NCI-H226 (cell line): ENCODE results near the gene RHO.

ENCODE experiments used
- DNase-seq: peaks from one replicate; pipeline ENCODE4 v3.0.0-alpha.2; 2015

Gene RHO

DNA sequence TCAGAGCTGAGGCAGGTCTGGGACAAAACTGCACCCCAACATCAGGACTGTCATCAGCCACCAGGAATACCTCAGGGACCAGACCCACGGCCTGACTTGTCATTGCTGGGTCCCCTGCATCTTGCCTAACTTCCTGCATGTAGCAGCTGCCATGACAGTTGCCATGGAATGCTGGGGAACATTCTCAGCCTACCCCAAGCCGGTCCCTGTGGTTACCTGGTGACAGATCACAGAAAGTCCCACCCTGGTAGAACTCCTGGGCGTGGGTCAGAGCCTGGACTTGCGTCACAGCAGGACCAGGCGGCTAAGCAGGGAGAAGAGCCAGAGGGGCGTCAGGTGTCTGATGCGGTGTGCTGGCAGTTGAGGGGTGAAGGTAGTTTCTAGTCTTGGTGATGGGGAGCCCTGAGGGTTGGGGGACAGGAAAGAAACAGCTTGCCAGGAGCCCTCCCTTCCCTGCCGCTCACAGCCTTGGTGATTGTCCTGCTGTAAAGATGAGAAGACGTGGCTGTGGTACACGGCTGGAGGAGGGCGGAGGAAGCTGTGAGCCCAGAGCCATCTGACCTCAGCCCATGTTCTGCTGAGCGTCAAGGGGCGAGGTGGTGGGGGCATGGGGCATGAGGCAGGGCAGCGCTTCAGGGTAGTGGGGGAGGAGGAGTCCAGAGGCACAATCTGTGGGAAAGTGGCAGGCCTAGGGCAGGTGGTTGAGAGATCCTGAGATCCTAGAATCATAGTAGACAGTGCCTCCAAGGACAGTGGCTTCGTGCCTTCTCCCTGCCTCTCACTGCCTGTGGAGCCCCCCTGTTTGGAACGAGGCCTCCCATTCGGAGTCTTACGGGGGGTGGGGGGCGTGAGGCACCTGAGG is 19.9 kb downstream of the RHO start:
- no peak for DNase-seq

DNA sequence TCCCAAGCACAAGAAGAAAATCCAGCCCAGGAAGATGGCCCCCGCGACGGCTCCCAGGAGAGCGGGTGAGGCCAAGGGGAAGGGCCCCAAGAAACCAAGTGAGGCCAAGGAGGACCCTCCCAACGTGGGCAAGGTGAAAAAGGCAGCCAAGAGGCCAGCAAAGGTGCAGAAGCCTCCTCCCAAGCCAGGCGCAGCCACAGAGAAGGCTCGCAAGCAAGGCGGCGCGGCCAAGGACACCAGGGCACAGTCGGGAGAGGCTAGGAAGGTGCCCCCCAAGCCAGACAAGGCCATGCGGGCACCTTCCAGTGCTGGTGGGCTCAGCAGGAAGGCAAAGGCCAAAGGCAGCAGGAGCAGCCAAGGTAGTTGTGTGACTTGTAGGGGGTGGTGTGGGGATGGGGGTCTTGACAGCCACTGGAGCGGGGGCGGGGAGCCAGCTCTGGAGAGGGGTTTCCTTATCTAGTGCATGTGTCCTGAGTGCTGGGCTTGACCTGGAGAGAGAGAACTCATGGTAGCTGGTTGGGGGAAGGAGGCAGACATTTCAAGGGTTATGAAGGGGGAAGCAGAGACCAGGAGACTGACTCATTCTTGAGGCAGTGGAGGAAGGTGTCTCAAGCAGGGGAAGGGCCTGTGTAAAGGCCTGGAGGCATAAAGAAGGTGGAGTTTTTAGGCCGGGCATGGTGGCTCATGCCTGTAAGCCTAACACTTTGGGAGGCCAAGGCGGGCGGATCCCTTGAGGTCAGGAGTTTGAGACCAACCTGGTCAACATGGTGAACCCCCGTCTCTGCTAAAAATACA is 20.8 kb downstream of the RHO start:
- peak; percentile 79 for DNase-seq

DNA sequence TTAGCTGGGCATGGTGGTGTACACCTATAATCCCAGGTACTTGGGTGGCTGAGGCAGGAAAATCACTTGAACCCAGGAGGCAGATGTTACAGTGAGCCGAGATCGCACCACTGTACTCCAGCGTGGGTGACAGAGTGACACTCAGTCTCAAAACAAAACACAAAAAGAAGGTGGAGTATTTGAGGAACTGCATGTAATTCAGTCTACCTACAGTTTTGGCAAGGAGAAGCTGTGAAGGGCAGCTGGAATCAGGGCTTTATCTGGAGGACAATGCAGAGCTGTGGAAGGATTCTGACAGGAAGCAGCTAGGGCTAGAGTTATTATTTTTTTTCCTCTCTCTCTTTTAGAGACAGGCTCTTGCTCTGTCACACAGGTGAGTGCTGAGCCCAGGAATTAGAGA is 21.4 kb downstream of the RHO start:
- no peak for DNase-seq

DNA sequence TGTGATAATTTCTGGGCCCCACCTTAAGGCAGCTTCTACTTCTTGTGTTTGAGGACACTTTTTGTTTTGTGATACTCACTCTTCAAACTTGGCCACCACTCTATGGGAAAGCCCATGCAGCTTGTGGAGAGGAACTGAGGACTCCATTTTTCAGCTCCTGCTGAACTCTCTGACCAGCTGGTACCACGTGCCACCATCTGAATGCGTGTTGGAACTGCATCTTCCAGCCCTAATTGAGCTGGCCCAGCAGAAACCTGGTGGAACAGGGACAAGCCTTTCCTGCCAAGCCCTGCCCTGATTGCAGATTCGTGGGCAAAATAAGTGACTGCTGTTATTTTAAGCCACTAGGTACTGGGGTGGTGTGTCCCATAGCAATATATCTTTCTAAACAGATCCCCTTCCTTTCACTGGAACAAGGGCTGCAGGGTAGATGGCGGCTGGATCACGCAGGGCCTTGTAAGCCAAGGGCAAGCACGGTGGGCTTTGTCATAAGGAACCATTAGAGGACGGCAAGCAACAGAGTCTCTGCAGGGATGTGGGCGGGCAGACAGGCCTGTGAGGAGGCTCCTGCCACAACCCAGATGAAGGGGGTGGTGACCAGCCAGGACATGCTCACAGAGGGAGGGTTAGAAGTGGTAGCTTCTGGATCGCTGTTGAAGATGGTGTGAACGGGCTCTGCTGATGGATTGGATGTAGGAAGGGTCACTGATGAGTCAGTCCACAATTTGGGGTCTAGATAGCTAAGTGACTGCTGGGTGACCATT is 24.0 kb downstream of the RHO start:
- no peak for DNase-seq

DNA sequence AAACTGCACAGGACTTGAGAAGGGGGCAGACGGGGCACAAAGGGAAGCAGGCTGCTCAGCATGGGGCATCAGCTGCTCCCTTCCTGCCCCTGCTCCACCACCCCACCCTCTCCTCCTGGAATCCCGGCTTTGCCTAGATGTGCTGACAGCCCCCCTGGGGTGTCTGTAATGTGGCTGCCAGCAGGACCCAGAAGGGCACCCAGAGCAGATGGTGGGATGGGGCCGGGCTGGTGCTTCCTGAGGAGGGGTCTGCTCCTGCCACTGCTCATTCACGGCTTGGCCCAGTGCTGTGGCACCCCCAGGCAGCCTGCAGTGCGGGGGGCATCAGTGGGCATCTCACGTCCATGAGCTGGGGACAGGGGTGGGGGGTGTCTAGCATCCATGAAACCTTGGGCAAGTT is 24.7 kb downstream of the RHO start:
- no peak for DNase-seq

DNA sequence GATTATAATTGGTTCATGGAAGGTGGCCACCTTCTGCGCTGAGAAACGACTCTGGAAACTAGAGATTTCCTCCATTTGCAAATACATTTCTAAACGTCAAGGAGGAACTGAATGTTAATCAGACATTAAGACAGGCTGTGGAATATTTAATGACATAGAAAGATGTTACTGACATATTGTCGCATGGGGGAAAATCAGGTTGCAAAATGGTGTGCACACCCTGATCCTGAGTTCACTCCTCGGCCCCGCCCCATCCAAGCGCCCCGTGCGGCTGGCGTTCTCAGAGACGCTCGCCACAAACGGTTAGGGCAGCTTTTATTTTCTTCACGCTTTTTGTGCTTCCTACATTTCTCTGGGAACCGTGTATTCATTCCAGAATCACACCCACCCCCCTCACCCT is 25.3 kb downstream of the RHO start:
- no peak for DNase-seq

DNA sequence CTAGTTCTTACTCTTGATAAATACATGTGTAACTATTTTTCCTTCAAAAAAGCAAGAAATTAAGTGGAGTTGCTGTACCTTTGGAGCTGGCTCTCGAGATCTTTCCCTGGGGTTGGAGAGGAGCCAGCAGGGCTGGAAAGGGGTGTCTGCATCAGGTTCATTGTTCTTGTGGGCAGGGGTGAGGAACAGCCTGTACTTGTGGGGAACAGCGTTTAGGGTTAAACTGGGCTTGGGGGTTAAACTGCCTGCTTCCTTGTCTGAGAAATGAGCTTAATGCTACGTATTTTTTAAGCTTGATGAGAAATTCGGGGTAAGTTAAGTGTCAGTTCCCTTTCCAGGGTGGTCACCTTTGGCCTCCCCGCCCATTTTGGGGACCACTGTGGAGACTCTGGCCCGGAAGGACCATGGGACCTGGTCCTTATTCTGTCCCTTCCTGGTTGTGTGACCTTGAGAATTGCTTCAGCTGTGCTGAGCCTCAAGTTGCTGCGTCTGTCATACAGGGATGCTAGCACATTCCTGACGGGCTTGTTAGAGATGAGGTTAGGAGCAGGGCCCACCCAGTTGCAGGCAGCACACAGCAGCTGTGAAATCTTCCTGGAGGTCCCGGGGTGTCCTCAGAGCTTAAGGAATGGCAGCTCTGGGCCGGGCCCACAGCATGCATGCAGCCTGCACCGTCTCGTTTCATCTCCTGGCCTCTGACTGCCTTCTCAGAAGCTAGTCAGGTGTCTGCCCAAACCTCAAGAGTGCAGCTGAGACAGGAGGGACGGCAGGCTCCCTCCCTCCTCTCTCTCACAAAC is 26.1 kb downstream of the RHO start:
- no peak for DNase-seq

DNA sequence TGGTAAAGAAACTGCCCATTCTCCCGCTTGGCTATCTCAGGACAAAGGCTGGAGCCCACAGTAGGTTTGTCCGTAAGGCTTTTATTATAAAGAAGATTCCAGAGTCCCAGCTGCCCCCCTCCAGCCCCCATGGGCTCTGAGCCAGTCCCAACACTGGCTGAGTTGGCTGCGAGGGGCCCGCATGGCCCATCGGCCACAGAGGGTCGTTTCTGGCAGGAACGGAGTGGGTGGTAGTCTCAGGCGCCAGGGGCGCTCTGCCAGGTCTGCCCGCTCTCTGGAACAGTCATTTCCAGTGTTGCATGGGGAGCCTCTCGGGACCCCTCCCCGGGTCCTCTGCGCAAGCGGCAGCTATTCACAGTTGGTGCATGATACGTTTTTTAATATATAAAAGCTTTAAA is 26.7 kb downstream of the RHO start:
- DNase-seq, result no peak

DNA sequence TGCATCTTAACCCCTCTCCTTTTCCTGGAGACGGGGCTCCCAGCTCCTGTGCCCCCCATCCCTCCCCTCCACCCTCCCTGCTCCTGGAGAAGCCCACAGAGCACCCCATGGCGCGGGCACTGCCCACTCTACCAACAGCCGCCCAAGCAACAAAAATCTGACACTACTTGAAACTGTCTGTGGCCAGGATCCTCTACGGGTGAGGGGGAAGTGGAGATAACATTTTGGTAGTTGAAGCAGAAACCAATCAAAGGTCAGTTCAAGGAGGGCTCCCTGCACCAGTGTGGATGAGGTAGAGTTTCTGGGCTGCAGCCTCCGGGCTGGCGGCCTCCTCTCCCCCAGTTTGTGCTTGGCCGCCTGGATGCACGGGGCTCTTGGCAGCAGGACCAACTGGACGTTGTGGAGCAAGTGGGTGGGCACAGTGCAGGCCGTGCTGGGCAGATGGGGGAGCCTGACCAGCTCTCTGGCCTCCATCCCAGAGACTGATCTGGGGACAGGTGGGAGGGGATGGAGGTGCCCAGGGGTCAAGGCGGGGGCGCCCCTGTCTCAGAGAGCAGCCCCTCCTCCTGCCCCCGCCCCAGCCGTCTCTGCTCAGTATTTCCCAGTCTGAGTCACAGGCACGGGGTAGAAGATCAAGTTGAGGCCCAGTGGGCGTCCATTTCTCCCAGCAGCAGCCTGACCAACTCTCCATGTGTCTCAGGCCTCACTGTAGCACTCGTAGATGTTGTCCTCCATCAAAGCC is 27.3 kb downstream of the RHO start:
- no peak for DNase-seq

DNA sequence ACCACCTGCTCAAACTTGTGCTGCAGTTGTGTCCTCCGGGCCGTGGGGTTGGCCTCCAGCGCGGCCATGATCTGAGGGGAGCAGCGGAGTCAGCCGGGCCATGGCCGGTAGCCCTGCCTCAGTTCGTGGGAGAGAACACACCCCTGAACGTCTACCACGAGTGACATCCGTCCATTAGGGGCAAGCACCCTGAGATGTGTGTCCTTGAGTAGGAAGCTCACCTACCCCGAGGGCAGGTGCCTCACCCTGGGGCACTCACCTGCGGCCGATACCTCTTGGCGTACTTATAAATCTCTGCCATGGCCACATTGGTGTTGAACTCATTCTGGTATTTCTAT is 27.9 kb downstream of the RHO start:
- no peak for DNase-seq

DNA sequence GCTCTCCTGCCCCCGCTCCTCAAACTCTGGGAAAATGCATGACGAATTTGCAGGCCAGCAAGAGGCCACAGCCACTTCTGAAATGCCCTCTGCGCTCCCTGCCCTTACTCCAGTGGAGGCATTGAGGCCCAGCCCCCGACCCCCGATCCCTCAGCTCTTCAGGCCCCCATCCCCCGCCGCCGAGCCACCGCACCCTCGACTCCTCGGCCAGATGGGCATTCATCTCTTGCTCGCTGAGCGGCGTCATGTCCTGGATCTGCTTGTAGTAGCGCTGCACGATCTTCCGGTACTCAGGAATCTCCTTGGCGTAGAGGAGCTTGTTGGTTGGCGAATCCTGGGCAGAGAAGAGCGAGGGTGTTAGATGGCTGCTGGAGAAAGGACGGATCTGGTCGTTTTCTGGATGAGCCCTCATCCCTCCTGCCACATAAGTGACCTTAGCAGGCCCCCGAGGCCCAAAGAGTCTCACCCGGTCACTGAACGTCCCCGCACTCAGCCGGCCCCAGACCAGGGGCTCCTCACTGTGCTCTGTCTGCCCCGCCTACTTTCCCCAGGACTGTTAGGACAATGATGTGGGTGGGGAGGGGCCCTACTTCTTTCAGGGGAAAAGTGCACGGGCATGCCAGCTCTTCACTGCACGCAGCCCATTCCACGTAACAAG is 28.6 kb downstream of the RHO start:
- DNase-seq, result no peak

DNA sequence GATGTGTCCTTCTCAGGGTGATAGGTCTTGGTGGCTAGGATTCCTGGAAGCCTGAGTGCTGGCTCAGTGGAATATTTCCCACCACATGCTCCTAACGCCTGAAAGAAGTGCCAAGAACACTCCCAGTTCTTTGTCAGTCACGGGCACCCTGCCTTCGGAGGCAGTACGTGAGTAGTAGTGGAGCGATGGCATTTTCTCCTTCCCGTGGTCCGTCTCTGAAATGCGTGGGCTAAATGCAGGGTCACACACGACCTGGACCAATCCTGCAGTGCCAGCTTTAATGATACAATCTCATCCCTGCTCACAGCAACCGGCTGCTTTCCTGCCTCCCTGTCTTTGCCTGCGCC is 29.1 kb downstream of the RHO start:
- no peak for DNase-seq

DNA sequence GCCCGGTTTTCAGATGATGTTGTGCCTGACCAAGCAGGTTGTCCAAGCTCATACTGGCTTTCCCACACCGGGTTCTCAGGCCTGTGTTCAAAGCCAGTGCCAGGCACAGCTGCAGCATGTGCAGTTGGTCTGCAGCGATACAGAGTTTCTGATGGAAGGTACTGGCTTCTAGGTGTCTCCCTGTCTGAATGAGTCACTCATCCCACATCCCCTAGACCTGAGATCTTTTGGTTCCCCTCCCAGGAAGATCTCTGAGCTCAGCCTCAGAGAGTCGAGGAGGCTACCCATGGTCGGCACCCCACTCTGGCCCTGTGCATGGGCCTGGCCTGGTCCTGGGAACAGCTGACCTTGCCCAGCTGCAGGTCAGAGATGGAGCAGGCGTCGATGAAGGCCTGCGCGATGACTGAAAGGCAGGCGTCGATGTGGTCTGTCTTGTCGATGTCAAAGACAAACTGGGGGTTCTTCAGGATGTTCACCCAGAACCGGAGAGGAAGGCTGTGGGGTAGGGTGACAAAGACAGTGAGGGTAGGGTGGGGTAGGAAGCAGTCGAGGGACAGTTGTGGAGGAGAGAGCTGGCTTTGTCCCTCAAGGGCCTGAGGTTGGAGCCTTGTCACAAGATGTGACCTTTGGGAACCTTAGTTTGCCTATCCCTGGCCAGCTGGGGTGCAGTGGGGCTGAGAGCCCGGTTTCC is 29.8 kb downstream of the RHO start:
- DNase-seq, result peak; percentile 13

DNA sequence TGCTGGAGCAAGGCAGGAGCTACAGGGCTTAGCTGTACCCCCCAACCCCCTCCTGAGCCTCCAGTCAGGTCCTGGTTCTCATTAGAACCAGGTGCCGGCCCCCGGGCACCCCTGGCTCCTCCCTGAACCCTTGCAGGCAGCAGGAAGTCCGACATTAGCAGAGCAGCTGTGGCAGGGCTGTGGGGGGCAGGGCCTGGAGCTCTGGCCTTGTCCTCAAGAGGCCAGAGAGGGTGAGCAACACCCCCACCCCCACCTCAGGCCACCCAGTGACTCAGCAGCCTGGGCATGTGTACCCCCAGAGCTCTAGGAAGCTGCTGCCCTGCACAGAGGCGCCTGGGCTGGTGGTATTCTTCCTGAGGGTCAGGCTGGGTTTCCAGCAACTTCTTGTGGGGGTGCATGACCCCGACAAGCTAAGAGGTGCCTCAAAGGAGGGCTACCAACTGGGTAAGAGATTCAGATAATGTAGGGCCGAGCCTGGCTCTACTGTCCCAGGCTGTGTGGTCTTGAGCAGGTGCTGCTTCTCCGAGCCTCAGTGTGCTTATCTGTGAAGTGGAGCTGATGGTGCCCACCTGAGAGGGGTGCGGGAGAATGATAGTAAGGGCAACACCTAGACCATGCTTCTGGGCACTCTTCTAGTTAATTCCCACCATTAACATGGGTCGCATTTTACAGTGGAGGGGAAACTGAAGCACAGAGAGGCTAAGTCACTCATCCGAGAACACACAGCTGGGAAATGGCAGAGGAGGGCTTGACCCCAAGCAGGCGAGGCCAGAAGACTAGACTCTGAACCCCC is 30.5 kb downstream of the RHO start:
- peak; percentile 66 for DNase-seq

DNA sequence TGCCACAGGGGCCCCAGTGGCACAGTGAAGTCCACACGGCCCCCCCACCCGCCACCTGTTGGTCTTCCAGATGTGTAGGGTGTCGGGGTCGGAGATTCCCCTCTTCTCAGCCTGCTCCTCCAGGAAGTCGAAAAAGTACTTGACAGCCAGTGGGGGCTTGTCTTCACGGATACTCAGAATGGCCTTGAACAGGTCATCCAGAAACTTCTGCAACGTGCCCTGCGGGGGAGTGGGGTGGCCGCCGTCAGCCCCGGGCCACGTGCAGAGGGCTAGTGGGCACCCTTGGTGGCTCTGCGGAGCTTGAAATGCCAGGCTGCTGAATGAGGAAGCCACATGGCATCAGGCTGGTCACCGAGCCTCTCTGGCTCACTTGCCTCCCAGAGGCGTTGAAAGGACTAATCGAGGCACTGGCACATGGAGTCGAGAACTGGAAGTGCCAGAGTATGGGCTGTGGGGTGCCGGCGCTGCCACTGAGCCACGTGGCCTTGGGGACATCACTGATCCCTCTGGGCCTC is 31.2 kb downstream of the RHO start:
- DNase-seq, result no peak

DNA sequence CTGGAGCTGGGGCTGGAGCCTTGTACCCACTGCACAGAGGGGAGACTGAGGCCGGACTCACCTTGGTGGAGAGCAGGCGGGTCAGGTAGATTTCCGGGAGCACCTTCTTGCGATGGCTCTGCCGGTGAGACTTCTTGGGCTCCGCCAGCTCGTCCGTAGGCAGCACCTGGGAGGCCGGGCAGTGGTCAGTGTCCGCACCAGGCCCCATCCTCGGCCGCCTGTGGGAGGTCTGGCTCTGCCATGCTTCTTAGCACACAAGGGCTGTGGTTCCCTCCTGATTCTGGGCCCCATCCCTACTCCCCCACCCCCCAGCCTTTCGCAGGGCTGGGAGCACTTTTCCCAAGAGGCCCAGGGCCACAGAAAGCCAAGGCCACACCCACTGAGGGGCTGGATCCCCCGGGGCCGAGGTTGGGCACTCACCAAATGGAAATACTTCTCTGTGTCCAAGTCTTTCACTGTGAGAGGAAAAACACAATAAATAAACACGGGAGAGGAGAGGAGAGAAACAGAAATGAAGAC is 31.9 kb downstream of the RHO start:
- no peak for DNase-seq

DNA sequence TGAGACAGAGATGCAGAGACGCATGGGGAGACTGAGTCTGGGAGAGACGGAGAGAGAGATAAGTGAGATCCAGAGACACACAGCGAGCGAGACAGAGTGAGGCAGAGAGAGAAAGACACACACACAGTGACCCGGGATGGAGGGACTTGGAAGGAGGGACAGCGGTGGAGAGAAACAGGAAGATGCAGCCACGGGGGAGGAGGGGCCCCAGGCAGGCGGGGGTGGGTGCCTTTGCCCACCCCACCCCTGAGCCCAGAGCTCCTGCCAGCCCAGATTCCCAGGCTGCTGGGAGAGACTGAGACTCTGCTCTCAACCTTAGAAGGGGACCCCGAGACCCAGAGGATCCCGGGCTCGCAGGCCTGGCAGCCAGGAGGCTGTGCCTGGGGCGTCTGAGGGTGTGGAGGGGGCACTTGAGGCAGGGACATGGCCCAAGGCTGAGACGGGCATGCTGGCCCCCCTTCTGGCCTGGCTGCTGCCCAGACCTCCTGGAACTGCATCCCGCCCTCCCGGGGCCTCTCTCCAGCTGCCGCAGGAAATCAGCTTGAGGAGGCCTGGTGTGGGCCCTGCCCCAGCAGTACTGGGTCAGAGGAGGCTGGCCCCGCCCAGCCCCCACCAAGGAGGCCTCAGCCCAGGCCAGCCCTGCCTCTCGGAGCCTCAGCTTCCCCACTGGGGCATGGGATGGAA is 32.6 kb downstream of the RHO start:
- peak; percentile 58 for DNase-seq

DNA sequence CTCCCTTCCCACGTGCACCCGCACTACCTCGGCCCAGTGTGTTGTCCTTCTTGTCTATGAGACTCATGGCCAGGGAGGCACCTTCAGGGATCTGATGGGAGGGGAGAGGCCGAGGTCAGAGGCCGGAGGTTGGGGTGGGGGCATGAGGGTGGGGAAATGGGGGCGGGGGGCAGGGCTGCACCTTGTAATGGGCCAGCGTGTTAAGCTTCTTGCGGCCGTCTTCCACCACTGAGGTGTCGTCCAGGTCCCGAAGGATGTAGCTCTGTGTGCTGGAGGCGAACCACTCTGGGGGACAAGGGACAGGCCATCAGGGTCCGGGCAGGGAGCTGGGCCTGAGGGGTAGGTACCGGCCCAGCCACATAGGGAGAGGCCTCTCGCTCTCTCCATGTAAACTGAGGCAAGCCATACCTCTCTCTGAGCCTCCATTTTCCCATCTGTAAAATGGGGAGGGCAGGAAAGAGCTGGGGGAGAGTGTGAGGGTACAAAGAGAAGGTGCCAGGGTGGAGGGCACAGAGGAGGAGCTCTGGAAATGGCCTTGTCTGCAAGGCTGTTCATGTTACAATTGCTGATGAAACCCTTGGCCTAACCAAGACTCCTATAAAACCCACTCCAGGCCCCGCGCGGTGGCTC is 33.3 kb downstream of the RHO start:
- no peak for DNase-seq

DNA sequence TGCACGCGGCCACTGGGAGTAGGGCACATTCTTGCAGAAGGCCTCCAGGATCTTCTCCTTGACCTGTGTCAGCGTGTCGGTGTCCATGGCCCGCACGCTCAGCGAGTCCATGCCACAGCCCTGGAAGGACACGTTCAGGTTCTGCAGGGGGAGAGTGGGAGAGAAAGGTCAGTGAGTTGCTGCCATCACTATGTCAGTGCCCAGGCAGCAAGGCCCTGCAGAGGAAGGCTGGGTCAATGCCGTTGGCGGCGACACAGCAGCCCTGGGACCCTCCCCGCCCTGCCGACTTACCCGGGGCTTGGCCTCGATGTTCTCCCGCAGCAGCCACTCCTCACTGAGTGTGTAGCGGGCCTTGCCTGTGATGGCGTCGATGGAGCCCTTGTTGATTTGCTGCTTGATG is 34.4 kb downstream of the RHO start:
- no peak for DNase-seq
